Karpas-422 (cell line): ENCODE measurements around the gene HSPG2. TPM values are rescaled to one million over a fixed set of nuclear protein-coding genes. Genes with fewer than 3 reads are reported as not detected.

Source experiments
- DNase-seq: peaks from one replicate; pipeline ENCODE4 v3.0.0-alpha.2; 2015
- H2AFZ ChIP-seq: fragments of 200-600 bp; sonication (generic); 2 replicates; pipeline ENCODE4 v1.6.1; 2014; ENCODE audit warnings: antibody characterized with exemption, low read length, mixed read lengths
- H3K27ac ChIP-seq: fragments of 200-600 bp; sonication (generic); 2 replicates; pipeline ENCODE4 v1.5.1; 2014; ENCODE audit warnings: mild to moderate bottlenecking, low read length, moderate library complexity
- H3K27me3 ChIP-seq: fragments of 200-600 bp; sonication (generic); 2 replicates; pipeline ENCODE4 v1.6.1; 2014; ENCODE audit warnings: low read length, mixed read lengths
- H3K36me3 ChIP-seq: fragments of 200-600 bp; sonication (generic); 2 replicates; pipeline ENCODE4 v1.6.1; 2014; ENCODE audit warnings: low read length, mixed read lengths; ENCODE audit not compliant: insufficient read depth
- H3K4me1 ChIP-seq: fragments of 200-600 bp; sonication (generic); 2 replicates; pipeline ENCODE4 v1.6.1; 2014; ENCODE audit warnings: mild to moderate bottlenecking, low read length, mixed read lengths
- H3K4me2 ChIP-seq: fragments of 200-600 bp; sonication (generic); 2 replicates; pipeline ENCODE4 v1.6.1; 2014; ENCODE audit warnings: low read length, low read depth, mild to moderate bottlenecking; ENCODE audit not compliant: poor library complexity, severe bottlenecking
- H3K4me3 ChIP-seq: fragments of 200-600 bp; sonication (generic); 2 replicates; pipeline ENCODE4 v1.5.1; 2014; ENCODE audit warnings: mild to moderate bottlenecking, antibody characterized with exemption, low read length, mixed read lengths
- H3K79me2 ChIP-seq: fragments of 200-600 bp; sonication (generic); 2 replicates; pipeline ENCODE4 v1.6.1; 2014; ENCODE audit warnings: mild to moderate bottlenecking, low read length, mixed read lengths
- H3K9ac ChIP-seq: fragments of 200-600 bp; sonication (generic); 2 replicates; pipeline ENCODE4 v1.6.0; 2014; ENCODE audit warnings: low read length
- H3K9me2 ChIP-seq: fragments of 200-600 bp; sonication (generic), shearing (Covaris generic); replicated peaks from 2 replicates; pipeline ENCODE4 v1.6.0; 2014; ENCODE audit warnings: mild to moderate bottlenecking, low read length, moderate library complexity; ENCODE audit not compliant: insufficient read depth
- H3K9me3 ChIP-seq: fragments of 300-700, 200-600 bp; sonication (generic); 2 replicates; pipeline ENCODE4 v1.6.1; 2014; ENCODE audit warnings: low read length, mixed read lengths
- H4K20me1 ChIP-seq: fragments of 200-600 bp; sonication (generic); 2 replicates; pipeline ENCODE4 v1.6.1; 2014; ENCODE audit warnings: mild to moderate bottlenecking, antibody characterized with exemption, low read length, low read depth; ENCODE audit not compliant: insufficient read depth
- total RNA-seq: library from RNA; depleted of rRNA; stranded (reverse); fragments of >200 nt; shearing (Covaris generic); gene quantifications from 2 replicates; pipeline ENCODE4 v1.2.3, GENCODE V29; 2014; ENCODE audit warnings: low replicate concordance

Gene HSPG2
- total RNA-seq, 1 experiment from 2014 or later, result not detected

GRCh38 chr1:21845646-21846641 is 91.2 kb downstream of the HSPG2 start:
- Histone ChIP-seq H3K9ac (no peak overlapping the region), H3K9me2 (no peaks in the 10 kb centered on the region), H3K4me2 (no peak overlapping the region), H3K79me2 (no peaks in the 10 kb centered on the region), H3K4me3 (no peak overlapping the region), H4K20me1 (no peaks in the 10 kb centered on the region), H3K36me3 (no peaks in the 10 kb centered on the region), H2AFZ (no peak overlapping the region), H3K27me3 (no peaks in the 10 kb centered on the region), H3K27ac (no peak overlapping the region), H3K9me3 (no peaks in the 10 kb centered on the region), H3K4me1 (no peaks in the 10 kb centered on the region)
- DNase-seq, result no peak

- no peak overlapping the region for H3K4me3 ChIP-seq
- no peak overlapping the region for H3K9ac ChIP-seq
- no peaks in the 10 kb centered on the region for H3K79me2 ChIP-seq
- H2AFZ ChIP-seq, result no peak overlapping the region
- H3K27ac ChIP-seq, result no peak overlapping the region
- H3K9me2 ChIP-seq, result no peaks in the 10 kb centered on the region
- DNase-seq, result no peak
- H3K9me3 ChIP-seq, result no peaks in the 10 kb centered on the region
- H3K4me1 ChIP-seq, result no peaks in the 10 kb centered on the region
- H3K4me2 ChIP-seq, result no peak overlapping the region
- no peaks in the 10 kb centered on the region for H3K27me3 ChIP-seq
- H4K20me1 ChIP-seq, result no peaks in the 10 kb centered on the region
- H3K36me3 ChIP-seq, result no peaks in the 10 kb centered on the region
These were observed 93.1 kb downstream of the HSPG2 start for GRCh38 chr1:21843996-21844395.

- no peaks in the 10 kb centered on the region for H3K36me3 ChIP-seq
- DNase-seq, result no peak
- H3K27ac ChIP-seq, result no peak overlapping the region
- no peak overlapping the region for H3K9ac ChIP-seq
- H4K20me1 ChIP-seq, result no peaks in the 10 kb centered on the region
- no peak overlapping the region for H3K4me3 ChIP-seq
- H3K9me3 ChIP-seq, result no peaks in the 10 kb centered on the region
- no peak overlapping the region for H2AFZ ChIP-seq
- H3K4me1 ChIP-seq, result no peaks in the 10 kb centered on the region
- H3K4me2 ChIP-seq, result no peak overlapping the region
- H3K27me3 ChIP-seq, result no peaks in the 10 kb centered on the region
- no peaks in the 10 kb centered on the region for H3K79me2 ChIP-seq
- H3K9me2 ChIP-seq, result no peaks in the 10 kb centered on the region
These were observed 93.9 kb downstream of the HSPG2 start for GRCh38 chr1:21843208-21843607.

- H3K79me2 ChIP-seq, result no peaks in the 10 kb centered on the region
- no peak overlapping the region for H3K9ac ChIP-seq
- H3K27me3 ChIP-seq, result no peaks in the 10 kb centered on the region
- H3K9me3 ChIP-seq, result no peaks in the 10 kb centered on the region
- no peaks in the 10 kb centered on the region for H3K9me2 ChIP-seq
- H2AFZ ChIP-seq, result no peak overlapping the region
- H3K4me1 ChIP-seq, result no peaks in the 10 kb centered on the region
- no peak for DNase-seq
- H3K27ac ChIP-seq, result no peak overlapping the region
- no peaks in the 10 kb centered on the region for H3K36me3 ChIP-seq
- H3K4me2 ChIP-seq, result no peak overlapping the region
- no peak overlapping the region for H3K4me3 ChIP-seq
- H4K20me1 ChIP-seq, result no peaks in the 10 kb centered on the region
These were observed 94.4 kb downstream of the HSPG2 start for GRCh38 chr1:21842606-21843162.

GRCh38 chr1:21841852-21842466 is 95.2 kb downstream of the HSPG2 start:
- Histone ChIP-seq H3K27me3 (no peaks in the 10 kb centered on the region), H3K36me3 (no peaks in the 10 kb centered on the region), H3K27ac (no peak overlapping the region), H3K9me2 (no peaks in the 10 kb centered on the region), H2AFZ (no peak overlapping the region), H3K79me2 (no peaks in the 10 kb centered on the region), H3K4me1 (no peaks in the 10 kb centered on the region), H3K4me2 (no peak overlapping the region), H3K9ac (no peak overlapping the region), H3K9me3 (no peaks in the 10 kb centered on the region), H4K20me1 (no peaks in the 10 kb centered on the region), H3K4me3 (no peak overlapping the region)
- DNase-seq, result no peak

- Histone ChIP-seq H3K27me3 (no peaks in the 10 kb centered on the region), H3K9me3 (no peaks in the 10 kb centered on the region), H4K20me1 (no peaks in the 10 kb centered on the region), H2AFZ (no peak overlapping the region), H3K4me3 (no peak overlapping the region), H3K27ac (no peak overlapping the region), H3K4me2 (no peak overlapping the region), H3K9me2 (no peaks in the 10 kb centered on the region), H3K79me2 (no peaks in the 10 kb centered on the region), H3K9ac (no peak overlapping the region), H3K36me3 (no peaks in the 10 kb centered on the region), H3K4me1 (no peaks in the 10 kb centered on the region)
- DNase-seq, result no peak
These were observed 96.1 kb downstream of the HSPG2 start for GRCh38 chr1:21840981-21841380.

- Histone ChIP-seq H3K27ac (no peak overlapping the region), H3K36me3 (no peaks in the 10 kb centered on the region), H3K27me3 (no peaks in the 10 kb centered on the region), H3K79me2 (no peaks in the 10 kb centered on the region), H4K20me1 (no peaks in the 10 kb centered on the region), H3K4me2 (no peak overlapping the region), H3K9me2 (no peaks in the 10 kb centered on the region), H3K4me1 (no peaks in the 10 kb centered on the region), H3K9ac (no peak overlapping the region), H3K9me3 (no peaks in the 10 kb centered on the region), H3K4me3 (no peak overlapping the region), H2AFZ (no peak overlapping the region)
- DNase-seq, result no peak
These were observed 97.6 kb downstream of the HSPG2 start for GRCh38 chr1:21839337-21840037.
